Neural cell (in vitro differentiated cells): ENCODE results near the gene FER1L5. TPM values are rescaled to one million over a fixed set of nuclear protein-coding genes. Genes with fewer than 3 reads are reported as not detected.

ENCODE experiments used
- H2AFZ ChIP-seq: fragments of 200-600, 300-800 bp; sonication (generic), shearing (Covaris generic); 2 replicates; pipeline ENCODE4 v1.6.0; 2014; ENCODE audit warnings: low read depth, mild to moderate bottlenecking, antibody characterized with exemption, low read length, moderate library complexity
- H3F3A ChIP-seq: fragments of 200-600 bp; shearing (Covaris generic); 2 replicates; pipeline ENCODE4 v1.6.1; 2016; ENCODE audit warnings: mild to moderate bottlenecking, moderate library complexity, mixed read lengths, antibody characterized with exemption, low read length; ENCODE audit not compliant: insufficient read depth, poor library complexity, severe bottlenecking
- H3K27ac ChIP-seq: fragments of 200-600, 300-800 bp; sonication (generic), shearing (Covaris generic); 2 replicates; pipeline ENCODE4 v1.5.1; 2014; ENCODE audit warnings: mild to moderate bottlenecking, low read length, moderate library complexity
- H3K27me3 ChIP-seq: fragments of 300-800, 200-600 bp; sonication (generic), shearing (Covaris generic); 2 replicates; pipeline ENCODE4 v1.6.0; 2014; ENCODE audit warnings: mild to moderate bottlenecking, low read depth, low read length, moderate library complexity; ENCODE audit not compliant: insufficient read depth
- H3K36me3 ChIP-seq: fragments of 300-800, 200-600 bp; sonication (generic), shearing (Covaris generic); 2 replicates; pipeline ENCODE4 v1.5.1; 2014; ENCODE audit warnings: mild to moderate bottlenecking, antibody characterized with exemption, low read length, moderate library complexity; ENCODE audit not compliant: insufficient read depth
- H3K4me2 ChIP-seq: fragments of 300-800, 200-600 bp; sonication (generic), shearing (Covaris generic); 2 replicates; pipeline ENCODE4 v1.6.0; 2014; ENCODE audit warnings: mild to moderate bottlenecking, low read length
- H3K4me3 ChIP-seq: fragments of 300-800, 200-600 bp; sonication (generic), shearing (Covaris generic); 2 replicates; pipeline ENCODE4 v1.5.1; 2014; ENCODE audit warnings: mild to moderate bottlenecking, low read length, moderate library complexity
- H3K79me2 ChIP-seq: fragments of 200-600 bp; shearing (Covaris generic); replicated peaks from 2 replicates; pipeline ENCODE4 v1.6.0; 2014; ENCODE audit warnings: mild to moderate bottlenecking, low read length, moderate library complexity; ENCODE audit not compliant: insufficient read depth
- H3K9ac ChIP-seq: fragments of 300-800, 200-600 bp; sonication (generic), shearing (Covaris generic); 2 replicates; pipeline ENCODE4 v1.6.1; 2016; ENCODE audit warnings: mild to moderate bottlenecking, low read length, mixed read lengths
- H3K9me2 ChIP-seq: fragments of 200-600 bp; shearing (Covaris generic); 2 replicates; pipeline ENCODE4 v1.6.1; 2016; ENCODE audit warnings: mild to moderate bottlenecking, low read length, mixed read lengths; ENCODE audit not compliant: insufficient read depth
- H3K9me3 ChIP-seq: fragments of 200-600, 300-800 bp; sonication (generic), shearing (Covaris generic); 2 replicates; pipeline ENCODE4 v1.6.1; 2016; ENCODE audit warnings: mild to moderate bottlenecking, mixed run types, low read length, moderate library complexity, mixed read lengths
- H4K20me1 ChIP-seq: fragments of 200-600 bp; shearing (Covaris generic); 2 replicates; pipeline ENCODE4 v1.6.1; 2016; ENCODE audit warnings: mild to moderate bottlenecking, mixed run types; ENCODE audit not compliant: insufficient read depth
- CTCF ChIP-seq: fragments of 450-650 bp; IDR thresholded peaks from 2 replicates; pipeline ENCODE4 v1.5.1; 2014; ENCODE audit warnings: antibody characterized with exemption, mild to moderate bottlenecking, moderate library complexity; ENCODE audit not compliant: poor library complexity, severe bottlenecking
- EP300 ChIP-seq: fragments of 450-650 bp; conservative IDR thresholded peaks from 2 replicates; pipeline ENCODE4 v1.6.1; 2014; ENCODE audit warnings: antibody characterized with exemption, mild to moderate bottlenecking, moderate library complexity; ENCODE audit not compliant: poor library complexity, severe bottlenecking
- EZH2 ChIP-seq: fragments of 200-600, 300-800 bp; shearing (Covaris generic), sonication (generic); IDR thresholded peaks from 2 replicates; pipeline ENCODE4 v1.6.1; 2014; ENCODE audit warnings: antibody characterized with exemption, low read length, borderline replicate concordance, mild to moderate bottlenecking; ENCODE audit not compliant: insufficient read depth, poor library complexity, severe bottlenecking
- MXI1 ChIP-seq: fragments of 450-650 bp; conservative IDR thresholded peaks from 2 replicates; pipeline ENCODE4 v1.6.1; 2014; ENCODE audit warnings: antibody characterized with exemption, mild to moderate bottlenecking; ENCODE audit not compliant: poor library complexity, severe bottlenecking
- POLR2AphosphoS5 ChIP-seq: IDR thresholded peaks from 2 replicates; pipeline ENCODE4 v1.6.1; 2012
- RAD21 ChIP-seq: fragments of 450-650 bp; conservative IDR thresholded peaks from 2 replicates; pipeline ENCODE4 v1.6.1; 2014; ENCODE audit warnings: antibody characterized with exemption, mild to moderate bottlenecking, moderate library complexity
- SMC3 ChIP-seq: fragments of 450-650 bp; conservative IDR thresholded peaks from 2 replicates; pipeline ENCODE4 v1.6.1; 2014; ENCODE audit warnings: antibody characterized with exemption, mild to moderate bottlenecking, moderate library complexity; ENCODE audit not compliant: poor library complexity
- TAF1 ChIP-seq: IDR thresholded peaks from 2 replicates; pipeline ENCODE4 v1.6.1; 2012; ENCODE audit warnings: low read depth
- polyA plus RNA-seq: library from polyadenylated mRNA; depleted of rRNA; stranded (reverse); fragments of >200 nt; gene quantifications from 2 replicates; pipeline ENCODE4 v1.2.3, GENCODE V29; 2014
- TF ChIP-seq, protein P1 (sequence below): IDR thresholded peaks from 2 replicates; pipeline ENCODE4 v1.6.1; 2012; ENCODE audit warnings: borderline replicate concordance

FER1L5 gene
- polyA plus RNA-seq, 1 donor from 2014 or later, result 0.28 TPM

GRCh38 chr2:96684883-96685576 is 42.5 kb downstream of the FER1L5 start:
- no peak overlapping the region for H2AFZ ChIP-seq
- H3K27ac ChIP-seq, result no peak overlapping the region
- H3K9me3 ChIP-seq, result no peaks in the 10 kb centered on the region

DNA sequence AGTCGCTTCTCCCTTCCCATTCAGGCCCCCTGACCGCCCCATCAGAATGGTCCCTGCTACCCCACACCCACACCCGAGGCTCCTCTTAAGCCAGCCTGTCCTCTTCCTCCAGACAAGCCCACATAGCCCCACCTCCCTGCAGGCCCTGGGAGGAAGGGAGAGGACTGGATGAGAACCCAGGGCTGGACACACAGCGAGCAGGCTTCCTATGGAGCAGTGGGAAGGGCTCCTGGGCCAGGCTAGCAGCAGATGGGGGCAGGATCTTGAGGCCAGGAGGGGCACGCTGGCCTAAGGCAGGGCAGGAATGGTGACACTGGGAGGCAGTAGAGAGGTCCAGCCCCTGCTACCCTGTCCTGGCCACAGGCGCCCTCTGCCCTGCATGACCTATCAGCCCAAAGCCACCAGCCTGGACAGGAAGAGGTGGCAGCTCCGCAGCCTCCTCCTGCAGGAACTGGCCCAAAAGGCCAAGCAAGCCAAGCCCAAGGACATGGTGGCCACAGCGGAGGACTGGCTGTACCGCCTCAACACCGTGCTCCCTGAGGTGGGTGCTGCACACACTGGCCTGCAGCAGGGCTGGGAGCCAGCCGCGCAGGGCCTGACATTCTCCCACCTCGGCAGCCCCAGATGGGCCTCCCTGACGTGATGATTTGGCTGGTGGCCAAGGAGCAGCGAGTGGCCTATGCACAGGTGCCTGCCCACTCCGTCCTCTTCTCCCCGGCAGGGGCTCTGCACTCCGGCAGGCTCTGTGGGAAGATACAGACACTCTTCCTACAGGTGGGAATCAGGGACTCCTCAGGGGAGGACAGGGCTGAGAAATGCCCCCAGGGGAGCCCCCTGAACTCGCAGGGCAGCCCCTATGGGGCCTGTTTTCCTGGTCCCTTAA is 43.3 kb downstream of the FER1L5 start:
- Histone ChIP-seq H3F3A (no peaks in the 10 kb centered on the region), H3K36me3 (no peaks in the 10 kb centered on the region), H3K4me3 (no peak overlapping the region), H3K4me2 (no peak overlapping the region), H3K79me2 (no peaks in the 10 kb centered on the region), H2AFZ (no peak overlapping the region), H3K27ac (no peak overlapping the region), H3K9ac (no peak overlapping the region), H3K9me3 (no peaks in the 10 kb centered on the region), H4K20me1 (no peaks in the 10 kb centered on the region), H3K9me2 (no peaks in the 10 kb centered on the region), H3K27me3 (no peaks in the 10 kb centered on the region)
- TF ChIP-seq RAD21 (no peak), SMC3 (no peak), EP300 (no peak), EZH2 (no peak)
- TF ChIP-seq, protein P1, sequence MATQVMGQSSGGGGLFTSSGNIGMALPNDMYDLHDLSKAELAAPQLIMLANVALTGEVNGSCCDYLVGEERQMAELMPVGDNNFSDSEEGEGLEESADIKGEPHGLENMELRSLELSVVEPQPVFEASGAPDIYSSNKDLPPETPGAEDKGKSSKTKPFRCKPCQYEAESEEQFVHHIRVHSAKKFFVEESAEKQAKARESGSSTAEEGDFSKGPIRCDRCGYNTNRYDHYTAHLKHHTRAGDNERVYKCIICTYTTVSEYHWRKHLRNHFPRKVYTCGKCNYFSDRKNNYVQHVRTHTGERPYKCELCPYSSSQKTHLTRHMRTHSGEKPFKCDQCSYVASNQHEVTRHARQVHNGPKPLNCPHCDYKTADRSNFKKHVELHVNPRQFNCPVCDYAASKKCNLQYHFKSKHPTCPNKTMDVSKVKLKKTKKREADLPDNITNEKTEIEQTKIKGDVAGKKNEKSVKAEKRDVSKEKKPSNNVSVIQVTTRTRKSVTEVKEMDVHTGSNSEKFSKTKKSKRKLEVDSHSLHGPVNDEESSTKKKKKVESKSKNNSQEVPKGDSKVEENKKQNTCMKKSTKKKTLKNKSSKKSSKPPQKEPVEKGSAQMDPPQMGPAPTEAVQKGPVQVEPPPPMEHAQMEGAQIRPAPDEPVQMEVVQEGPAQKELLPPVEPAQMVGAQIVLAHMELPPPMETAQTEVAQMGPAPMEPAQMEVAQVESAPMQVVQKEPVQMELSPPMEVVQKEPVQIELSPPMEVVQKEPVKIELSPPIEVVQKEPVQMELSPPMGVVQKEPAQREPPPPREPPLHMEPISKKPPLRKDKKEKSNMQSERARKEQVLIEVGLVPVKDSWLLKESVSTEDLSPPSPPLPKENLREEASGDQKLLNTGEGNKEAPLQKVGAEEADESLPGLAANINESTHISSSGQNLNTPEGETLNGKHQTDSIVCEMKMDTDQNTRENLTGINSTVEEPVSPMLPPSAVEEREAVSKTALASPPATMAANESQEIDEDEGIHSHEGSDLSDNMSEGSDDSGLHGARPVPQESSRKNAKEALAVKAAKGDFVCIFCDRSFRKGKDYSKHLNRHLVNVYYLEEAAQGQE, result no peak

More at GRCh38 chr2:96684883-96685576, 42.5 kb downstream of the FER1L5 start:
- Histone ChIP-seq H3K27me3 (no peaks in the 10 kb centered on the region), H3K9me2 (no peaks in the 10 kb centered on the region), H3K9ac (no peak overlapping the region), H3K4me3 (no peak overlapping the region), H3F3A (no peaks in the 10 kb centered on the region), H3K36me3 (no peaks in the 10 kb centered on the region), H3K79me2 (no peaks in the 10 kb centered on the region), H4K20me1 (no peaks in the 10 kb centered on the region), H3K4me2 (no peak overlapping the region)
- no peak for TF ChIP-seq POLR2AphosphoS5
- no peak for TF ChIP-seq EZH2
- TF ChIP-seq CTCF, result no peak
- TF ChIP-seq, protein P1, result no peak
- no peak for TF ChIP-seq TAF1
- TF ChIP-seq RAD21, result no peak
- no peak for TF ChIP-seq MXI1
- no peak for TF ChIP-seq SMC3
- no peak for TF ChIP-seq EP300
